ENCODE data around the gene U2SURP.
"Not testable (repeated sequence)": the region's sequence is repeated elsewhere in the genome, so short reads cannot be mapped to it uniquely, and the experiment has no call there.

U2SURP gene

GRCh38 chr3:143024351-143024960 is 23.1 kb downstream of the U2SURP start:
- DNase-seq, result no peak

GRCh38 chr3:143031327-143031726 is 30.0 kb downstream of the U2SURP start:
- no peak for DNase-seq

- DNase-seq, result peak; percentile 11
Measured at GRCh38 chr3:143031796-143032387, 30.5 kb downstream of the U2SURP start.

- no peak for DNase-seq
Measured at GRCh38 chr3:143035466-143036211, 34.3 kb downstream of the U2SURP start.

- no peak for DNase-seq
Measured at GRCh38 chr3:143036557-143036956, 35.2 kb downstream of the U2SURP start.

GRCh38 chr3:143037867-143038266 is 36.5 kb downstream of the U2SURP start:
- DNase-seq, result no peak

- DNase-seq, result peak; percentile 33
Measured at GRCh38 chr3:143040261-143040879, 39.0 kb downstream of the U2SURP start.

- DNase-seq, result no peak
Measured at GRCh38 chr3:143041903-143042302, 40.5 kb downstream of the U2SURP start.

- DNase-seq, result no peak
Measured at GRCh38 chr3:143045639-143046038, 44.3 kb downstream of the U2SURP start.

- not testable (repeated sequence) for DNase-seq
Measured at GRCh38 chr3:143046075-143046474, 44.7 kb downstream of the U2SURP start.

- no peak for DNase-seq
Measured at GRCh38 chr3:143054011-143054410, 52.6 kb downstream of the U2SURP start.

- DNase-seq, result no peak
Measured at GRCh38 chr3:143056372-143056771, 55.0 kb downstream of the U2SURP start.

GRCh38 chr3:143060906-143061305 is 59.5 kb downstream of the U2SURP start:
- DNase-seq, result no peak

GRCh38 chr3:143063018-143063417 is 61.6 kb downstream of the U2SURP start:
- DNase-seq, result no peak

GRCh38 chr3:143064777-143065176 is 63.4 kb downstream of the U2SURP start:
- DNase-seq, result no peak

- DNase-seq, result no peak
Measured at GRCh38 chr3:143065364-143065763, 64.0 kb downstream of the U2SURP start.

- no peak for DNase-seq
Measured at GRCh38 chr3:143066033-143066432, 64.7 kb downstream of the U2SURP start.

- no peak for DNase-seq
Measured at GRCh38 chr3:143067201-143067600, 65.8 kb downstream of the U2SURP start.

GRCh38 chr3:143068059-143068458 is 66.7 kb downstream of the U2SURP start:
- DNase-seq, result no peak

GRCh38 chr3:143070977-143071551 is 69.7 kb downstream of the U2SURP start:
- DNase-seq, result no peak

- no peak for DNase-seq
Measured at GRCh38 chr3:143071776-143072175, 70.4 kb downstream of the U2SURP start.

- DNase-seq, result not testable (repeated sequence)
Measured at GRCh38 chr3:143072298-143073020, 71.1 kb downstream of the U2SURP start.

- not testable (repeated sequence) for DNase-seq
Measured at GRCh38 chr3:143073541-143073940, 72.2 kb downstream of the U2SURP start.
